Right lobe of liver (tissue), 4 donors: ENCODE data around the gene SETBP1.

Experiments used
- CTCF ChIP-seq, 4 donors: fragments of 200-600 bp in 3 of 4; fragments of 450-650 bp in 1 of 4; IDR thresholded peaks; one replicate each; pipeline versions ENCODE4 v1.5.1 to v1.8.0; 2016 to 2022; ENCODE audit warnings: antibody characterized with exemption in 4 of 4, mild to moderate bottlenecking in 2 of 4
- POLR2A ChIP-seq: fragments of 450-650 bp; IDR thresholded peaks from one replicate; pipeline ENCODE4 v1.6.1; 2017; ENCODE audit warnings: antibody characterized with exemption, mild to moderate bottlenecking
- donor health status: DM: no; HTN: no; CAD: no.
- donor health status: DM: no; HTN: no; CAD: no.
- donor health status: DM: no; HTN: yes; CAD: no.

- no peak for TF ChIP-seq CTCF (IDR thresholded peaks at IDR 0.05)
- no peak for TF ChIP-seq POLR2A
Observed at GRCh38 chr18:44871771-44872170, 191.1 kb downstream of the SETBP1 start.
